Measurements from ENCODE around the gene FAM110A.

DNA sequence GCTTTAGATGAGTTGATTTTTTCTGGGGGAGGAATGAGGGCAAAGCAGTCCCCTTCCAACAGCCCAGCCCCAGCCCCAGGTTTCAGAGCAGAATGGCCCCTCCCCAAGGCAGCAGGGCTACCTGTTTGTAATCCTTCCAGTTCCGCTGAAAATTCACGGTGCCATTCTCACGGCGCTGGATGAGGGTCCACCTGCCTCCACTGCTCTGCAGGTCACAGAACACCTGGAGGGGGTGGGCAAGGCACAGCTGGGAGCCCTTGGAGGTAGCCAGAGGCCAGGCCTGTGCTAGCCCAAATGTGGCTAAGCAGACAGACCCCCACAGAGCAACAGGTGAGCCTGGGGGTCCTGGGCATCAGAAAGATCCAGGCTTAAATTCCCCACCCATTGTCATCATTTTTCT, 46.1 kb downstream of the FAM110A start:
- no peak for TF ChIP-seq EZH2phosphoT487 (IDR thresholded peaks at IDR 0.05; ENCODE audit: borderline replicate concordance, low read length)
- no peak for TF ChIP-seq CTCF (IDR thresholded peaks at IDR 0.05; ENCODE audit: low read depth, low read length, poor library complexity, severe bottlenecking)
